Stomach (tissue), 4 donors: ENCODE results near the gene CDH23.

Experiments used
- POLR2AphosphoS5 ChIP-seq, 3 donors: sonication (generic); formaldehyde crosslinking; IDR thresholded peaks; one replicate each; pipeline ENCODE4 v1.6.1; 2016; ENCODE audit warnings: antibody characterized with exemption in 3 of 3
- TF ChIP-seq, protein P1 (sequence below), 7 experiments: fragments of 450-650 bp in 4 of 7; fragments of 200-600 bp in 3 of 7; sonication (generic) in 3 of 7; IDR thresholded peaks; one replicate each; pipeline ENCODE4 v1.5.1; 2016 to 2019; ENCODE audit warnings: antibody characterized with exemption in 7 of 7, control low read depth in 2 of 7, mild to moderate bottlenecking in 1 of 7

DNA sequence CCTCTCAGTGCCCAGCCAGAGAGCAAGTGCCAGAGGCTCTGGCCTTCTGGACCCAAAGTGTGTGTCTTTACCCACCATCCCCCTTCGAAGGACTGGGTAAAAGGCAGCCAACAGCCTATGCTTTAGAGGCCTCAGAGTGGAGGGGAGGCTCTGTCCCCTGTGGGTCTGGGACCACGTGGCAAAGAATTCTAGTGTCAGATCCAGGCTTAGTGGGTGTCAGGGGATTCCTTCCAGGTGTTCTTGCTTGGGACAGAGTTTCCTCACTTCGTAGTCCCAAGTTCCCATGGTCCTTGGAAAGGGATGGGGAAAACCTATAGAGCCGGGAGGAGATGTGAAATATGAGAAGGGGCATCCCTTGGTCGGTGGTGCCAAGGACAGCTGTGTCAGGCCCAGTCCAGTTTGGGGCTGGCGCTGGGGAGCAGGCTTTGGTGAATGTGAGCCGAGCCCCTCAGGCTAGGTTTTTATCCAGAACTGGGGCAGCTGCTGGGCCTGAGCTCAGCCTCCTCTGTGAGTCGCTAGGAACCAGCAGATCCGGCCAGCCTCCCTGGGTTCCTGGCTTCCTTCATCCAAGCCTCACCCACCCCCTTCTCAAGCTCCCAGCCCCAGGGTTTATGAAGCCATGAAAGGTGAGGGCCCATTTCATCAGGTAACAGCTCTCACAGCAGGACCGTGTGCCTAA lies 251.7 kb downstream of the CDH23 start:
- TF ChIP-seq, protein P1, sequence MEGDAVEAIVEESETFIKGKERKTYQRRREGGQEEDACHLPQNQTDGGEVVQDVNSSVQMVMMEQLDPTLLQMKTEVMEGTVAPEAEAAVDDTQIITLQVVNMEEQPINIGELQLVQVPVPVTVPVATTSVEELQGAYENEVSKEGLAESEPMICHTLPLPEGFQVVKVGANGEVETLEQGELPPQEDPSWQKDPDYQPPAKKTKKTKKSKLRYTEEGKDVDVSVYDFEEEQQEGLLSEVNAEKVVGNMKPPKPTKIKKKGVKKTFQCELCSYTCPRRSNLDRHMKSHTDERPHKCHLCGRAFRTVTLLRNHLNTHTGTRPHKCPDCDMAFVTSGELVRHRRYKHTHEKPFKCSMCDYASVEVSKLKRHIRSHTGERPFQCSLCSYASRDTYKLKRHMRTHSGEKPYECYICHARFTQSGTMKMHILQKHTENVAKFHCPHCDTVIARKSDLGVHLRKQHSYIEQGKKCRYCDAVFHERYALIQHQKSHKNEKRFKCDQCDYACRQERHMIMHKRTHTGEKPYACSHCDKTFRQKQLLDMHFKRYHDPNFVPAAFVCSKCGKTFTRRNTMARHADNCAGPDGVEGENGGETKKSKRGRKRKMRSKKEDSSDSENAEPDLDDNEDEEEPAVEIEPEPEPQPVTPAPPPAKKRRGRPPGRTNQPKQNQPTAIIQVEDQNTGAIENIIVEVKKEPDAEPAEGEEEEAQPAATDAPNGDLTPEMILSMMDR (IDR thresholded peaks at IDR 0.05) = no peak
- no peak for TF ChIP-seq POLR2AphosphoS5 (IDR thresholded peaks at IDR 0.05)
